ENCODE data around the gene BTF3L4. TPM values are rescaled to one million over a fixed set of nuclear protein-coding genes. Genes with fewer than 3 reads are reported as not detected.

Gene BTF3L4
- total RNA-seq, 2 donors from 2014 or later, result 20.7 to 23.4 TPM

GRCh38 chr1:52053862-52054261, 2.2 kb upstream of the BTF3L4 start:
- intact Hi-C loops (cut with DNase I), result no loop called here
- Histone ChIP-seq H3K36me3 (no peaks in the 10 kb centered on the region), H3K27me3 (no peaks in the 10 kb centered on the region), H3K9me3 (no peaks in the 10 kb centered on the region), H3K9ac (ENCODE audit: low read depth in 2 of 2, low read length in 2 of 2) (peak overlapping the region in 1 of 2 donors; percentile 97), H3K27ac (no peak overlapping the region), H3K4me1 (peaks cover 10% of the 10 kb centered on the region), H3K4me3 (no peak overlapping the region)
- TF ChIP-seq, protein P1, sequence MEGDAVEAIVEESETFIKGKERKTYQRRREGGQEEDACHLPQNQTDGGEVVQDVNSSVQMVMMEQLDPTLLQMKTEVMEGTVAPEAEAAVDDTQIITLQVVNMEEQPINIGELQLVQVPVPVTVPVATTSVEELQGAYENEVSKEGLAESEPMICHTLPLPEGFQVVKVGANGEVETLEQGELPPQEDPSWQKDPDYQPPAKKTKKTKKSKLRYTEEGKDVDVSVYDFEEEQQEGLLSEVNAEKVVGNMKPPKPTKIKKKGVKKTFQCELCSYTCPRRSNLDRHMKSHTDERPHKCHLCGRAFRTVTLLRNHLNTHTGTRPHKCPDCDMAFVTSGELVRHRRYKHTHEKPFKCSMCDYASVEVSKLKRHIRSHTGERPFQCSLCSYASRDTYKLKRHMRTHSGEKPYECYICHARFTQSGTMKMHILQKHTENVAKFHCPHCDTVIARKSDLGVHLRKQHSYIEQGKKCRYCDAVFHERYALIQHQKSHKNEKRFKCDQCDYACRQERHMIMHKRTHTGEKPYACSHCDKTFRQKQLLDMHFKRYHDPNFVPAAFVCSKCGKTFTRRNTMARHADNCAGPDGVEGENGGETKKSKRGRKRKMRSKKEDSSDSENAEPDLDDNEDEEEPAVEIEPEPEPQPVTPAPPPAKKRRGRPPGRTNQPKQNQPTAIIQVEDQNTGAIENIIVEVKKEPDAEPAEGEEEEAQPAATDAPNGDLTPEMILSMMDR (IDR thresholded peaks at IDR 0.05), result no peak
- no peak for DNase-seq

DNA sequence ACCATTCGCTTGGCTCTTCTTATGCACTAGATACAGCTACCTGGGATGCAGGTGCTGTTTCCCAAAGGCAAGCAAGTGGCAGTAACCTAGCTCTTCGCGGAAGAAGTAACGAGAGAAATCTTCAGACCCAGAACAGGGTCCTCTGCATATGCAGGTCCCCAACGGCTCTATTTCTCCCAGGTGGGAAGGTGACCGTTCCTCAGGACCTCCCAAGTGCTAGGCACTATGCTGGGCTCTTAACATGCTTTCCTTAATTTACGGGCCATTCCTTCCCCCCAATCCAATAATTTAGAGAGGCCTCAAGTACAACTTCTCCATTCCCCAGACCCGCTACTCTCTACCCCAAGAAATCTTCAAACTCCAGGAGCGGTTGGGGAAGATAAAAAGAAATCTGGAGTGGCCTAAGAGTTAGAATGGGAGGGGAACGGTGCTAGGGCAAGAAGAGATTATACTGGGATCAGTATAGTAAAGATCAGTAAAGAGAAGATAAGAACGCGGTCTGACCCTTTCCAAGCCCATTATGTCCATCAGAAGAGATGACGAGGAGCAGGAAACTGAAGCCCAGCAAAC, 1.5 kb upstream of the BTF3L4 start:
- peak overlapping the region; percentile 77 for H3K4me3 ChIP-seq
- DNase-seq, result no peak
- H3K4me1 ChIP-seq, result peaks cover 10% of the 10 kb centered on the region
- H3K36me3 ChIP-seq, result no peaks in the 10 kb centered on the region
- no peaks in the 10 kb centered on the region for H3K9me3 ChIP-seq
- TF ChIP-seq, protein P1 (IDR thresholded peaks at IDR 0.05), result no peak
- peak overlapping the region; percentile 92 for H3K27ac ChIP-seq
- no peaks in the 10 kb centered on the region for H3K27me3 ChIP-seq
- H3K9ac ChIP-seq (ENCODE audit: low read depth in 2 of 2, low read length in 2 of 2), result peak overlapping the region; percentile 80 to 97
- intact Hi-C loops (cut with DNase I), result no loop called here

GRCh38 chr1:52055066-52055865, 829 bp upstream of the BTF3L4 start, which contains the start of gene TXNDC12:
Gene TXNDC12 (minus strand): TSS chr1:52055191. CDS start chr1:52055096, 95 bp downstream.
- intact Hi-C loops (cut with DNase I), result no loop called here
- Histone ChIP-seq H3K9ac (ENCODE audit: low read depth in 2 of 2, low read length in 2 of 2) (peak within 1 kb of the TSS; percentile 80 to 97), H3K4me3 (peak within 1 kb of the TSS; percentile 77), H3K4me1 (peaks cover 10% of the 10 kb centered on the region), H3K9me3 (no peaks in the 10 kb centered on the region), H3K27me3 (no peaks in the 10 kb centered on the region), H3K36me3 (no peaks in the 10 kb centered on the region), H3K27ac (peak within 1 kb of the TSS; percentile 92)
- TF ChIP-seq, protein P1 (IDR thresholded peaks at IDR 0.05), result no peak
- DNase-seq, result peak; percentile 91

DNA sequence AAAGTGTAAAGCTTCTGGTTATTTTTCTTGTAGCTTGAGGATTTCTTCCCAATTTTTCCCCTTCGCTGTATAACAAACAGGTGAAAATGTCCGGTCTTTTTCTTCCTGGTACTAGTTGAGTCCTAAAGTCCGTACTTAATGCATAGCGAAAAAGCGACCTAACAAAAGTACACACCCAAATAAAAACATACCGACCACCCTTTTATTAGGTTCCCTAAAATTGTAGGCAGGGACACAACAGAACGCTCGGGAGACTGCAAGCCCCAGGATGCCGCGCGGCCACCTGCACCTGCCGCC, 281 bp upstream of the BTF3L4 start:
- TF ChIP-seq, protein P1 (IDR thresholded peaks at IDR 0.05), result no peak
- Histone ChIP-seq H3K36me3 (no peaks in the 10 kb centered on the region), H3K4me3 (peak overlapping the region; percentile 77), H3K4me1 (peaks cover 10% of the 10 kb centered on the region), H3K27me3 (no peaks in the 10 kb centered on the region), H3K9me3 (no peaks in the 10 kb centered on the region), H3K27ac (peak overlapping the region; percentile 92), H3K9ac (ENCODE audit: low read depth in 2 of 2, low read length in 2 of 2) (peak overlapping the region in 1 of 2 donors; percentile 97)
- intact Hi-C loops (cut with DNase I), result no loop called here
- no peak for DNase-seq

DNA sequence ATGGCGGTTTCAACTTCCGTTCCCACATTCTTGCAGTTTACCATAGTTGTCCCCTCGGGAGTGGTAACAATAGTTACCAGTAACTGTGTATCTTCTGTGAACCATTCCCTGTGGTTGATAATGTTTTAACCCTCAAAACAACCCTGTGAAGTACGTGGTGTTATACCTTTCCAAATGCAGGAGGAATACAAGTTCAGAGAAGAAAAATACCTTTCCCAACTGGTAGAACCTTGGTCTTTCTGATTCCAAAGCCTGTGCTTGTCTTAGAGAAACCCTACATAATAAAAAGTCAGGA, 789 bp downstream of the BTF3L4 start:
- H3K36me3 ChIP-seq, result no peaks in the 10 kb centered on the region
- no peaks in the 10 kb centered on the region for H3K9me3 ChIP-seq
- H3K9ac ChIP-seq (ENCODE audit: low read depth in 2 of 2, low read length in 2 of 2), result peak overlapping the region; percentile 83 to 86
- H3K27me3 ChIP-seq, result no peaks in the 10 kb centered on the region
- intact Hi-C loops (cut with DNase I), result no loop called here
- no peak for DNase-seq
- TF ChIP-seq, protein P1 (IDR thresholded peaks at IDR 0.05), result no peak
- peak overlapping the region; percentile 77 for H3K4me3 ChIP-seq
- peaks cover 10% of the 10 kb centered on the region for H3K4me1 ChIP-seq
- H3K27ac ChIP-seq, result peak overlapping the region; percentile 92
